Activated naive CD4-positive, alpha-beta T cell treated with anti-CD3 and anti-CD28 coated beads, Interleukin-2, amount 50 U/mL, for 24 hours (primary cell): ENCODE measurements around the gene MAST4.

ENCODE experiments used
- H3K27ac Mint-ChIP-seq: one replicate; pipeline ENCODE4 v1.8.0; 2021; ENCODE audit warnings: mild to moderate bottlenecking, mixed read lengths
- H3K27me3 Mint-ChIP-seq: one replicate; pipeline ENCODE4 v1.8.0; 2021; ENCODE audit warnings: mixed read lengths
- H3K36me3 Mint-ChIP-seq: one replicate; pipeline ENCODE4 v1.8.0; 2021; ENCODE audit warnings: mixed read lengths
- H3K4me1 Mint-ChIP-seq: one replicate; pipeline ENCODE4 v1.8.0; 2021; ENCODE audit warnings: mixed read lengths
- H3K4me3 Mint-ChIP-seq: one replicate; pipeline ENCODE4 v1.8.0; 2021; ENCODE audit warnings: mild to moderate bottlenecking, mixed read lengths
- H3K9me3 Mint-ChIP-seq: one replicate; pipeline ENCODE4 v1.8.0; 2021; ENCODE audit warnings: mixed read lengths

MAST4 gene

DNA sequence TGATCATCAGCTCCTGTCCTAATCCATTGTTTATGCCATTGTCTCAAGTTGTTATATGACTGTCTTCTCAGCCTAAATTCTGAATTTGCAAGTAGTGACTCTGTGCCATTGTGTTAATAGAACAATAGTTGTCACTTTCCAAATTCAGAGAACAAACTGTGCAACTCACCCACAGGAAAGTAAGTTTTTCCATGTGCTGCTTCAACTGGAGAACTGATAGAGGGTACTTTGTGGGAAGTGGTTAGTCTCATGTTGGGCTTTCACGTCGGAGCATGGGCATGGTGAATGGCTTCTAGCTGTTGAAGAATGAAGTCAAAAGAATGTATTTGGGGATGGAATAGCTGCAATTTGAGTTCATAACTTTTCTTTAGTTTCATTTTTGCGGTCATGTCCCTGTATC is 454.4 kb downstream of the MAST4 start:
- no peaks in the 10 kb centered on the region for H3K9me3 Mint-ChIP-seq
- H3K4me1 Mint-ChIP-seq, result peaks cover 28% of the 10 kb centered on the region
- no peak overlapping the region for H3K4me3 Mint-ChIP-seq
- peaks cover 14% of the 10 kb centered on the region for H3K36me3 Mint-ChIP-seq
- H3K27me3 Mint-ChIP-seq, result no peaks in the 10 kb centered on the region
- no peak overlapping the region for H3K27ac Mint-ChIP-seq

DNA sequence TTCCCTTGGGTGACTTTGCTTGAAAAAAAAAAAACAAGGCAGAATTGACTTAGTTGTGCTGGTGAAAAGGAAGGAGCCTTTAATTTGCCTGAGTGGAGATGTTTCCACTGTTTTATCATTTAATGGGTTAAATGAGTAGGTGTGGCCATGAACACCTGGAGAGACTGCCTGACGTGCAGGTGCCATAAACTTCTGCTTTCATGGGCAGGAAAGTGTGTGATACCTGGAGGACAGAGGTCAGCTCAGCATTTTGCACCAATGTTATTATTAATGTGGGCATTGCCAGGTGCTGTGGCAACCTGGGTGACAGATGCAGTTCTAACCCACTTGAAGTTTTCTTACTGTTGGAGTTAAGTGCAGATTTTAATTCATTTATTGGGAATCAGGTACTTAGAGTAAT is 455.0 kb downstream of the MAST4 start:
- Mint-ChIP-seq H3K4me3 (no peak overlapping the region), H3K4me1 (peaks cover 25% of the 10 kb centered on the region), H3K36me3 (peaks cover 15% of the 10 kb centered on the region), H3K27ac (no peak overlapping the region), H3K9me3 (no peaks in the 10 kb centered on the region), H3K27me3 (no peaks in the 10 kb centered on the region)

GRCh38 chr5:67052034-67052433 is 455.8 kb downstream of the MAST4 start:
- no peaks in the 10 kb centered on the region for H3K9me3 Mint-ChIP-seq
- no peak overlapping the region for H3K27ac Mint-ChIP-seq
- no peaks in the 10 kb centered on the region for H3K27me3 Mint-ChIP-seq
- H3K4me3 Mint-ChIP-seq, result no peak overlapping the region
- H3K36me3 Mint-ChIP-seq, result peaks cover 13% of the 10 kb centered on the region
- H3K4me1 Mint-ChIP-seq, result peaks cover 21% of the 10 kb centered on the region

DNA sequence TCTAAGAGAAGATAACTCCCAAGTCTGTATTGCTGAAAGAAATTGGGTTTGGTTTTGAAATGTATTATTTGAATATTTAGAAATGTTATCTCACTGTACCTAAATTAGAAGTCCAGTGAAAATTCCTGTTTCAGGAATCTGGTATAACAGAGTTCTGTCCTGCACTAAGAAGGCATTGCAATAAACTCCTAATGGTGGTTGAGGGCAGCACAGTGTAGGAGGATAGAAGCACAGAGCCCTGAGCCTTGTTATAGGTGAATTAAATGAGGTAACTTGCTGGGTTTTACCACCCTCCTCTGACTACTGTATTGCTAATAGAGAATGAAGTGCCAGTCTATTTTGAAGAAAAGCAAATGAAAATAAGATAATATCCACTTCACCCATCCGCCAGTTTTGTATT is 457.0 kb downstream of the MAST4 start:
- Mint-ChIP-seq H3K27ac (no peak overlapping the region), H3K4me3 (no peak overlapping the region), H3K4me1 (peaks cover 13% of the 10 kb centered on the region), H3K36me3 (peaks cover 17% of the 10 kb centered on the region), H3K9me3 (no peaks in the 10 kb centered on the region), H3K27me3 (no peaks in the 10 kb centered on the region)

- H3K36me3 Mint-ChIP-seq, result peaks cover 34% of the 10 kb centered on the region
- H3K4me3 Mint-ChIP-seq, result no peak overlapping the region
- no peaks in the 10 kb centered on the region for H3K27me3 Mint-ChIP-seq
- peaks cover 29% of the 10 kb centered on the region for H3K4me1 Mint-ChIP-seq
- H3K27ac Mint-ChIP-seq, result no peak overlapping the region
- H3K9me3 Mint-ChIP-seq, result peaks cover 5% of the 10 kb centered on the region
Measured at GRCh38 chr5:67058998-67059743, 463.0 kb downstream of the MAST4 start.

DNA sequence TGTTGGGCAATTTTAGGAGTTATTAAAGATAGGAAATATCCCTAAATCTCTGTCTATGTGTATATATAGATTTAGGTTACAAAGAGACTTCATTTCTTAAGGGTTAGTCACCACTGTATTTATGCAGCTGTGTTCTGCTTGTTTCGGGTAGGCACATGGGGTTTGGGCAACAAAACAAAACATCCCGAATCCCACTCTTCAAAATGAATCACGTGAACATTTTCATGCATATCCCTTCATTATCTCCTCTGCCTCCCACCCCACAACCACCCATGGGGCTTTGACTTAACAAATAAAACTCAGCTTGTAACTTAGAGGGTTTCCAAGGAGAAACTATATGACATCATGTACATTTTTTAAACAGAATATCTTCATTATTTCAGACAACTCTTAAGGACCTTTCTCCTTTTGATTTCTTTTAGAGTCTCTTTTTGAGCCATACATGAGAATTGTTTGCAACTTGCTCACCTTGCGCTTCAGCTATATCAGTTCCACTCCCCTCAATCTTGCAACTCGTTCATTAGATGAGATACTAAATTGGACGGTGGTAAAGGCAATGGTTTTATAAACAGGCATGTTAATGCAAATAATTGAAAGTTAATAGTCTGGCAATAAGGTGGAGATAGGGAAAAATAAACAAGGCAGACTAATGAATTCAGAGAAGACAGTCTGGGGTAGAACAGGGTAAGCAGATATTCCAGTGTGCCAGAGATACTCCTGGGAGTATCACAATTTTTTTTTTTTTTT is 463.7 kb downstream of the MAST4 start:
- peaks cover 28% of the 10 kb centered on the region for H3K36me3 Mint-ChIP-seq
- H3K27me3 Mint-ChIP-seq, result no peaks in the 10 kb centered on the region
- peaks cover 5% of the 10 kb centered on the region for H3K9me3 Mint-ChIP-seq
- peaks cover 29% of the 10 kb centered on the region for H3K4me1 Mint-ChIP-seq
- no peak overlapping the region for H3K4me3 Mint-ChIP-seq
- no peak overlapping the region for H3K27ac Mint-ChIP-seq

- Mint-ChIP-seq H3K27ac (peak overlapping the region; percentile 56), H3K36me3 (peaks cover 23% of the 10 kb centered on the region), H3K9me3 (peaks cover 5% of the 10 kb centered on the region), H3K4me1 (peaks cover 39% of the 10 kb centered on the region), H3K4me3 (no peak overlapping the region), H3K27me3 (no peaks in the 10 kb centered on the region)
Measured at GRCh38 chr5:67061511-67061910, 465.3 kb downstream of the MAST4 start.

GRCh38 chr5:67063055-67063454 is 466.9 kb downstream of the MAST4 start:
- Mint-ChIP-seq H3K27me3 (no peaks in the 10 kb centered on the region), H3K9me3 (peaks cover 5% of the 10 kb centered on the region)

DNA sequence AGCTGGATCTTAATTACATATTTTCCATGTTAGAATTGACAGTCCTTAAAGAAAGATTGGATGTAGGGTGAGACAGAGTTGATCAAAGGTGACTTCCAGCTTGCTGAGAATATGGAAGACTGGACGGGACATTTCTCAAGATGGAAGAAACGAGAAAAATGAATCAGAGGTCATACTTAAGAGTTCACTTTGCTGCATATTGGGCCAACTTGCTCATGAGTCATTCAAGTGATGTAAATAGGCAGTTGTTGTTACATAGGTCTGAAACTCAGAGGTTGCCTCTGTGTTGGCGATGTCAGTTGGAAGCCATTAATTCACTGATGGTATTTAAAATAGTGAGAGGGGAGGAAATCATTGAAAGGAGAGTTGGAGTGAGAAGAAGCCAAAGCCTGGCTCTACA is 467.6 kb downstream of the MAST4 start:
- Mint-ChIP-seq H3K4me3 (peak overlapping the region; percentile 11), H3K36me3 (peaks cover 23% of the 10 kb centered on the region), H3K27me3 (no peaks in the 10 kb centered on the region), H3K4me1 (peaks cover 42% of the 10 kb centered on the region), H3K9me3 (peaks cover 5% of the 10 kb centered on the region), H3K27ac (no peak overlapping the region)

More at GRCh38 chr5:67063055-67063454, 466.9 kb downstream of the MAST4 start:
- Mint-ChIP-seq H3K27ac (no peak overlapping the region), H3K4me3 (no peak overlapping the region), H3K36me3 (peaks cover 20% of the 10 kb centered on the region), H3K4me1 (peaks cover 42% of the 10 kb centered on the region)

DNA sequence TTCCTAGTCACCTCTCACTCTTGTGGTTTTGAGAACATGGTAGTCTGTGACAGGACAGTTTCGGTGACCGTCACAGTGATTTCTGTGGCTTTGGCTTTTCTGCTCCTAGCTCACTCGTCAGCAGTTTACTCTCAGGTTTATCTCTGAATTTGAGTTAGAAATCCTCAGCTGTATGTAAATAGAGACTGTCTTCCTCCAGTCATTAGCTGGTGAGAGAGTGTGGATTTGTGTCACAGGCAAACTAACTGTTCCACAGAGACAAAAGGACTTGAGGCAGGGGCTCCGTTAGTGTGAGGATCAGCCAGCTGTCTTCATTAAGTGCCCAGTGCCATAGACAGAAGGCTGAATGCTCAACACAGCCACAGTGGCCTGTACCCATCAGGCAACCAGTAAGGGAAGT is 469.0 kb downstream of the MAST4 start:
- peaks cover 5% of the 10 kb centered on the region for H3K9me3 Mint-ChIP-seq
- peaks cover 39% of the 10 kb centered on the region for H3K4me1 Mint-ChIP-seq
- no peak overlapping the region for H3K27ac Mint-ChIP-seq

DNA sequence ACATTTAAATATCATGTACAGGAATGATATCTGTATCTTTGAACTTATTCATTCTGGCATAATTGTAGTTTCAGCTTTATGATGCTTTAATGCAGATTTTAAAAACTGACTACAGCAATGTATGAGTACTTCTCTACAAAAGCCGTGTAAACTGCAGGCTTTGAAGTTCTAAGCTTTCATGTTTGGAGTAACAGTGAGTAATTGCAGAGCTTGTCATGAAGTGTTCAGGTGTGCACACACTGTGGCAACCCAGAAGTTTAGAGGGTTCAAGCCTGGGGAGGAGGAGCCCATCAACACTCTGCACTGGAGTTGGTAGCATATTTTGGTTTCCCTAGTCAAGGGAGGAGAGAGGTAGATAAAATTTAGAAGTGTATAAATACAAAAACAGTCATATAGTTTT is 469.5 kb downstream of the MAST4 start:
- Mint-ChIP-seq H3K9me3 (peaks cover 5% of the 10 kb centered on the region), H3K36me3 (peaks cover 17% of the 10 kb centered on the region), H3K4me1 (peaks cover 39% of the 10 kb centered on the region), H3K27ac (no peak overlapping the region), H3K27me3 (no peaks in the 10 kb centered on the region), H3K4me3 (no peak overlapping the region)

More for the DNA sequence above, 469.0 kb downstream of the MAST4 start:
- H3K36me3 Mint-ChIP-seq, result peaks cover 17% of the 10 kb centered on the region
- H3K4me3 Mint-ChIP-seq, result no peak overlapping the region
- H3K27me3 Mint-ChIP-seq, result no peaks in the 10 kb centered on the region

DNA sequence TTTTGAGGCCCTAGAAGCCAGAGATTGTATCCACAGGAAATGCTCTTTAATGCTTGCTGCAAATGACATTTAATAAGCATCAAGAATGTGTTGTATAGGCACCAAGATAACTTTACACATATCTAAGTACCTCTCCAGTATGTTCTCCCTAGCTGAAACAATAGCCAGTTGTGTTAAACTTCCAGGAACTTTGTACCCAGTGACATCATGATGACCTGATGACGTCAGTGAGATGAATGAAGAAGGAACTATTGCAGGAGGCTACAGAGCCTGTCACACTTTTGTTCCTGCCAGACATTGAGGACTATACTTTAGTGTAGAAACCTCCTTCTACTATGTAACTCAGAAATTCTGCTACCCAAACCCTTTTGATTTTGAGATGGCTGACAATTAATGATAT is 470.6 kb downstream of the MAST4 start:
- Mint-ChIP-seq H3K27me3 (no peaks in the 10 kb centered on the region), H3K4me3 (no peak overlapping the region), H3K4me1 (peaks cover 30% of the 10 kb centered on the region), H3K27ac (no peak overlapping the region), H3K36me3 (peaks cover 11% of the 10 kb centered on the region), H3K9me3 (peaks cover 5% of the 10 kb centered on the region)

DNA sequence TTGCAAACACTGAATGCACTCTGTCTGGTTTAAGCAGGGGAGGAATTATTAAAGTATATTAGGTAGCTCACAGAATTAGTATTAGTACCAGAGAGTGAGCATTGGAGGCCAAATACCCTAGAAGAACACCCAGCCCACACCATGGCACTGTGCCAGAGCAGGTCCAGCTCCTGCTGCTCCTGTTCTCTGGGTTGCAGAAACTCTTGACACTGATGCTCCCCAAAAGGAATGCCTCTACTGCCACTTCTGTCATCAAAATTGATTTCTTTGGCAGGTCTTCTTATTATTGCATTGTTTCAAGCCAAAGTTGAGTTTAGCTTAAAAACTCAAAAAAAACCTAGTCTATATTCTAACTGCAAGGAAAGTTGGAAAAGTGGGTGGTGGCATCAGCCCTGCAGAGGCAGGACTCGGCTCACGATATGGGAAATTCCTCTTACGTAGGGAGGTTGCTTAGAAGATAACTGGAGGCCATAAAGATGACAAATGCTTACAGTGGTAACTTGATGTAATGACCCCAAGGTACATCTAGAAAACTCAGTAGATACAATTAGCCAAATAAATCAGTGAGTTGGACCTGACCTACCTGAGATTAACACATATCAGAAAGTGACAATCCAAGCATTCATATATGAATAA is 477.0 kb downstream of the MAST4 start:
- Mint-ChIP-seq H3K27me3 (no peaks in the 10 kb centered on the region), H3K4me3 (no peak overlapping the region), H3K36me3 (peaks cover 11% of the 10 kb centered on the region), H3K27ac (no peak overlapping the region), H3K4me1 (peaks cover 7% of the 10 kb centered on the region), H3K9me3 (no peaks in the 10 kb centered on the region)

- peaks cover 11% of the 10 kb centered on the region for H3K36me3 Mint-ChIP-seq
- H3K4me3 Mint-ChIP-seq, result no peak overlapping the region
- H3K4me1 Mint-ChIP-seq, result peaks cover 7% of the 10 kb centered on the region
- no peak overlapping the region for H3K27ac Mint-ChIP-seq
- H3K27me3 Mint-ChIP-seq, result no peaks in the 10 kb centered on the region
- H3K9me3 Mint-ChIP-seq, result no peaks in the 10 kb centered on the region
Measured at GRCh38 chr5:67077296-67077695, 481.1 kb downstream of the MAST4 start.

- Mint-ChIP-seq H3K9me3 (no peaks in the 10 kb centered on the region), H3K36me3 (peaks cover 6% of the 10 kb centered on the region), H3K27ac (no peak overlapping the region), H3K4me1 (peaks cover 8% of the 10 kb centered on the region), H3K27me3 (no peaks in the 10 kb centered on the region), H3K4me3 (no peak overlapping the region)
Measured at GRCh38 chr5:67081261-67081660, 485.1 kb downstream of the MAST4 start.

GRCh38 chr5:67082941-67083340 is 486.7 kb downstream of the MAST4 start:
- H3K9me3 Mint-ChIP-seq, result no peaks in the 10 kb centered on the region
- H3K4me1 Mint-ChIP-seq, result peaks cover 4% of the 10 kb centered on the region
- peaks cover 2% of the 10 kb centered on the region for H3K36me3 Mint-ChIP-seq
- no peaks in the 10 kb centered on the region for H3K27me3 Mint-ChIP-seq
- no peak overlapping the region for H3K27ac Mint-ChIP-seq
- H3K4me3 Mint-ChIP-seq, result no peak overlapping the region
